VCaP (cell line): ENCODE data around the gene BSND.
A peak's percentile ranks its signal among the peaks of the same experiment; 100 is the strongest.
"Not testable (repeated sequence)": the region's sequence is repeated elsewhere in the genome, so short reads cannot be mapped to it uniquely, and the experiment has no call there.

Source experiments
- H3K27ac ChIP-seq: fragments of 450-650 bp; 2 replicates; pipeline ENCODE4 v1.5.1; 2017
- CTCF ChIP-seq: fragments of 450-650 bp; conservative IDR thresholded peaks from 2 replicates; pipeline ENCODE4 v1.5.1; 2017; ENCODE audit warnings: mild to moderate bottlenecking, moderate library complexity

Gene BSND

GRCh38 chr1:55010887-55011217 is 12.1 kb downstream of the BSND start:
- TF ChIP-seq CTCF: no peak
- no peak overlapping the region for H3K27ac ChIP-seq

- H3K27ac ChIP-seq: no peak overlapping the region
- no peak for TF ChIP-seq CTCF
These were observed 13.9 kb downstream of the BSND start for GRCh38 chr1:55012661-55013060.

GRCh38 chr1:55015123-55015522 is 16.4 kb downstream of the BSND start:
- no peak for TF ChIP-seq CTCF
- no peak overlapping the region for H3K27ac ChIP-seq

GRCh38 chr1:55015731-55016620 is 17.2 kb downstream of the BSND start:
- H3K27ac ChIP-seq: no peak overlapping the region
- TF ChIP-seq CTCF: no peak

- no peak overlapping the region for H3K27ac ChIP-seq
- TF ChIP-seq CTCF: no peak
These were observed 19.7 kb downstream of the BSND start for GRCh38 chr1:55018395-55018794.

GRCh38 chr1:55021942-55022546 is 23.3 kb downstream of the BSND start:
- TF ChIP-seq CTCF: peak; percentile 95
- H3K27ac ChIP-seq: peak overlapping the region; percentile 24; the same call in 1 of the 2 replicates

- H3K27ac ChIP-seq: not testable (repeated sequence)
These were observed 25.4 kb downstream of the BSND start for GRCh38 chr1:55024163-55024562.

GRCh38 chr1:55026682-55027081 is 27.9 kb downstream of the BSND start:
- H3K27ac ChIP-seq: not testable (repeated sequence)

GRCh38 chr1:55031098-55031497 is 32.4 kb downstream of the BSND start:
- H3K27ac ChIP-seq: not testable (repeated sequence)
